ENCODE results near the gene RAC2. TPM values are rescaled to one million over a fixed set of nuclear protein-coding genes. Genes with fewer than 3 reads are reported as not detected.

Gene RAC2
- 138 and 151 TPM in 2 replicates for total RNA-seq (2014; rRNA removed; shearing (Covaris generic))

DNA sequence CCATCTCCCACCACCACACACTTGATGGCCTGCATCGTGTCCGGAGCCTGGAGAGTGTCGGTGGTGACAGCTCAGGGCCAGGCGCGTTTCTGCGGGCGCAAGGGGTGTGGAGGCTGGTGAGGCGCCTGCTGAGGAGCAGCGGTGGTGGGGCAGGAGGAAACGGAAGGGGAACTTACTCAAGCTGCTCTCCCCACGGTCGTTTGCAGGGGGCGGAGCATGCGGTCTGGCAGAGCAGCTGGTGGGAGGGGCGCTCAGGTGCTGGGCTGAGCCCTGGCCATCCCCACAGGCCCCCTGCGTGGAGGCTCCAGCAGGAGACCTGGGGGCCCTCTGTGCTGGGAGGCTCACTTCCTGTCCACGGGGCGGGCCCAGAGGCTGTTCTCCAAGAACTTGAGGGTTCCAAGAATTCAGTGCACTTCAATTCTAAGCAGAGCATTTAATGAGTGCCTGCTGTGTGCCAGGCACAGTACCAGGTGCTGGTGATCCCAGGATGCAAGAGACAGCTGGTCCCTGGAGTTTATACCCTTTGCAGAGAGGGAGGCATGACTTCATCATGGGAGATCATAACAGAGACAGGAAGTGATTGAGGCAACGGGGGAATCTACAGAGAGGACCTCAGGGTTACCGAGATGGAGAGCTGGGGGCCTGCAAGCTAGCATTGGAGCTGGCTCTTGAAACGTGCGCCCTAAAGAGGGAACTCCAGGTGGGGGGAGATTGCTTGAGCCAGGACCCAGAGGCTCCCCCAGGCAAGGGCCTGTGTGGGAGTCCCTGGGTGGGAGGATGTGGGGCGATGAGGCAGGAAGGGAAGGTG is at the start of gene RAC2:
Gene RAC2, minus strand, starts transcription at position 156 of the 808 bp plus-strand sequence. Its CDS starts 121 bp downstream, at position 35.
- peak; percentile 78 for DNase-seq (ENCODE audit: low read depth)

DNA sequence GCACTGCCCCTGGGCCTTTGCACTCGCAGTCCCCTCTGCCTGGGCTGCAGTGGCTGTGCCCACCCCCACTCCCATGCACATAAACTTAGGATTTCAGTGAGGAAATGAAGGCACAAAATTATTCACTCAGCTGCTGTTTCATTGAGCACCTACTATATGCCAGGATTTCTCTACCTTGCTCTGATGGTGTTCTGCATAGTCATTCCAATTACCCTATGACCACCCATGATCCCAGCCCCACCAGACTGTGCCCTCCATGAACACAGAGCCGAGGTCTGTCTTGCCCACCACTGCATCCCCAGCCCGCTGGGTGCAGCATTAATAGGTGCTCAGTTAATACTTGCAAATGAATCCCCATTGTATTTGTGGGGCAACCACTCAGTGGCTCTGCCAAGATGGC is 49.1 kb upstream of the RAC2 start:
- no peak for DNase-seq (ENCODE audit: low read depth)

DNA sequence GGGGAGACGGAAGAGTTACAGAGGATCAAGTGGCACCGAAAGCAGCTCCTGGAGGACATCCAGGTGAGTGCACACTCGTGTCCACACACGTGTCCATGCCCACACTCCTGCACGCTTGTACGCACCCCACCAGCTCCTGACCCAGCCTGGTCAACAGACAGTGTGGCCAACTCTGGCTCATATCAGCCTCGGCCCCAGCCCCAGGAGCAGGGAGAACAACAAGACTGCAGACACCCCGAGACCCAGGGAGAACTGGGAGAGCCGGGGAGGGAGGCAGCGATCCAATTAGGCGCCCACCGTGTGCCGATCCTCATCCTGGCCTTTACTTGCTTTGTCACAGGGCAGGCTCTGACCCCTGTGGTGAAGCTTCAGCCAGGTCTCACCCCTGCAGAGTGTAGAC is 48.6 kb upstream of the RAC2 start:
- DNase-seq (ENCODE audit: low read depth), result no peak

DNA sequence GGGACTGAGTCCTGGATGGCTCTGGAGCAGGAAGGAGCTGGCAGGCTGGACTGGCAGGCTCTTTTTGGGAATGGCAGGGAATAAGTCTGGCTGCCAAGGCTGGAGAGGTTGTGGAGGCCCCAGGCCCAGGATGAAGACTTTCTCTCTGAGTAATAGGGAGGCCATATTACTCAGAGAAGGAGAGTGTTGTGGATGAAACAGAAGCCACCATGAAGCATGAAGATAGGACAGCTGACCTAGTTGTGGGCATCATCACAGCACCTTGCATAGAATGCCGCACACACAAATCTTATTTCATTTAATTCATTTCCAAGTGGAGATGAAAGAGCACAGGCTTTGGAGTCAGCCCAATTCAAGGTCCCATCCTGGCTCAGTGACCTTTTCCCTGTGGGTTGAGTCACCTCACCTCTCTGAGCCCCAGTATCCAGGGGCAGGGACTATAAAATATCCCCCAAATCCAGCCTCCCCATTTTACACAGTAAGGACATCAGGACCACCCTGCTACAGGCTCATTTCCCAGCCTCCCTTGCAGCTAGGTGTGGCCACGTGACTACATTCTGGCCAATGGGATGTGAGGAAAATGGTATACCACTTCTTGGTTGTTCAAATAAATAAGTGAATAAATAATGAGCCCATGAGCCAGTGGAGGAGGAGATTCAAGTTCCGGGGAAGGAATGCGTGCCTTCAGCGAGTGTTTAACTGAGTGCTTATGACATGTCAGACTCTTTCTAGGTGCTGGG is 47.7 kb upstream of the RAC2 start:
- no peak for DNase-seq (ENCODE audit: low read depth)

DNA sequence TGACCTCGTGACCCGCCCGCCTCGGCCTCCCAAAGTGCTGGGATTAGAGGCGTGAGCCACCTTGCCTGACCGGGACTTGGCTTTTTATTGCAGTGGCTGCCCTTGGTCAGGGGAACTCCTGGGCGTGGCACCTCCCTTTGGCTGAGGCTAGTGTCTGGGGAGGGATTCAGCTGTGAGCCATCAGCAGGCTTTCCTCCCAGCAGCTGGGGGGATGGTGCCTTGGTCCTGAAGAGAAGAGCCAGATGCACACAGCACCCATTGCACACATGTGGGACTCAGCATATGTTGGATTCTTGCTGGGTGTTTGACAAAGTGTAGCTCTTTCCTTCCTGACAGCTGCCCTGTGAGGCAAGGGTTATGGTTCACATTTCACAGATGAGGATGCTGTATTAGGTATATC is 46.7 kb upstream of the RAC2 start:
- peak; percentile 81 for DNase-seq (ENCODE audit: low read depth)

DNA sequence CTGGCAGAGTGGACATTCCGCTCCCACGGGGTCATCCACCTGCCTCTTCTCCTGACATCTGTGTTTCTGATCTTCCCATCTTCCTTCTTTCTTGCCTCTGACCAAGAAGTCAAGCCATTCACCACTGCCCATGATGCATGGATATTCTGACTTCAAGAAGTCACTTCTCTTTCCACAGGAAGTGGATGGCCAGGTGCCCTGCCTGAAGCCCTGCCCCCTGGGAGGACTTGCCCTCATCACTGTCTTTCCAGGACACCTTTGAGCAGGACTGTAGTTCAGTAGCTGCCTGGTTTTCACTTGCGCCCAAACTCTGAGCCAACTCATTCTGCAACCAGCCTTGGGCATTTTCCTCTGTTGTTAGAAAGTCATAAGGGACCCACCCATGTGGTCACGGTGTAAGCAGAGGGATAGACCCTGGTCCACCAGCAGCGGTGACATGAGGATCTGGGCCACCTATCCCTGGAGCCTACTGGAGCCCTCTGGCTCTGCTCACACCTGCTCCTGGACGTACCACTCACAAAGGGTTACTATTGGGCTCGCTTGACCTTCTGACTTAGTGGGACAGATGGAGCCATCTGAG is 45.2 kb upstream of the RAC2 start:
- DNase-seq (ENCODE audit: low read depth), result no peak

DNA sequence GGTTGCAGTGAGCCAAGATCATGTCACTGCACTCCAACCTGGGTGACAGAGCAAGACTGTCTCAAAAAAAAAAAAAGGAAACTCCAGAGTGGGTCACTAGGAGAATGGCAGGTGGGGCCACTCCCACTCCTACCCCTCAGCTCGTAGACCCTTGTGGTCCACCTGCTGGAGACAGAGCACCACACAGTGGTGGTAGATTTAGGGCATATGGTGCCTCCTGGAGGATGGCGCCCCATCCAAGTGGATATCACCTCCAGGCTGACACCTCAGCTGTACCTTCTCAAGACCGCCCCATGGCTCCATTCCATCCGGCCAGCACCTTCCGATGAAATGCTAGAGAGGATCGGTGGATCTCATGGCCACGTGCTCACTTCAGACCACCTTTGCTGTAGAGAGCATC is 44.5 kb upstream of the RAC2 start:
- DNase-seq (ENCODE audit: low read depth), result no peak

DNA sequence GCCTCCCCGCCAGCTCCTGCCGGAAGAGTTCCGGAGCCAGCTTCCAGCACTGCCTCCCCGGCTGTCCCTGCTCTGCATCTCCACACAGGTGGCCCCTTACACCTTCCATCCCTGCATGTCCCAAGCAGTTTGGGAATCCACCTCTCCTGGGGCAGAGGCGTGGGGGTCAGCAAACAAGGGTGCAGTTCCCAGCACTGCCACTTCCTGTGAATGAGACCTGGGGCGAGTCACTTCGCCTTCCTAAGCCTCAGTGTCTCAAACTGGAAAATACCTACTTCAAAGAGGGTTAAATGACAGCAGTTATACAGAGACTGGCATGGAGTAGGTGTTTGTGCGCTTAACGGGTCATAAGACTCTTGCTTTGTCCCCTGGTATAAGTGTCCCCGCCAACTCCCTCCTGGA is 43.5 kb upstream of the RAC2 start:
- no peak for DNase-seq (ENCODE audit: low read depth)

DNA sequence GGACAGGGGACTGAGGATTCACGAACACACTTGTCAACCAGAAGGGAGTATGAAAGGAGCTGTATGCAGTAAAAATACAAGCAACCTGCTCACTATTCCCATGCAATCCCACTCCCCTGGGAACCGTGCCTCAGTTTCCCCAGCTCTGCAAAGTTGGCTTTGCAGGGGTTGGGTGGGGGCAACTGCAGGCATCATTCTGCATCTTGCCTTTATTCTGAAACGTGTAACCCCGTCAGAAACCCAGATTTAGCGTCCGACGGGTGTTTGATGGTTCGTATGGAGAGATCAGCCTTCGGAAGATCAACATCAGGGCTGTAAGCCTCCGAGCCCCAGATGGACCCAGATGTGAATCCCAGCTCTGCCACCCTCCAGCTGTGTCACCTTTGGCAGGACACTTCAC is 41.9 kb upstream of the RAC2 start:
- no peak for DNase-seq (ENCODE audit: low read depth)

DNA sequence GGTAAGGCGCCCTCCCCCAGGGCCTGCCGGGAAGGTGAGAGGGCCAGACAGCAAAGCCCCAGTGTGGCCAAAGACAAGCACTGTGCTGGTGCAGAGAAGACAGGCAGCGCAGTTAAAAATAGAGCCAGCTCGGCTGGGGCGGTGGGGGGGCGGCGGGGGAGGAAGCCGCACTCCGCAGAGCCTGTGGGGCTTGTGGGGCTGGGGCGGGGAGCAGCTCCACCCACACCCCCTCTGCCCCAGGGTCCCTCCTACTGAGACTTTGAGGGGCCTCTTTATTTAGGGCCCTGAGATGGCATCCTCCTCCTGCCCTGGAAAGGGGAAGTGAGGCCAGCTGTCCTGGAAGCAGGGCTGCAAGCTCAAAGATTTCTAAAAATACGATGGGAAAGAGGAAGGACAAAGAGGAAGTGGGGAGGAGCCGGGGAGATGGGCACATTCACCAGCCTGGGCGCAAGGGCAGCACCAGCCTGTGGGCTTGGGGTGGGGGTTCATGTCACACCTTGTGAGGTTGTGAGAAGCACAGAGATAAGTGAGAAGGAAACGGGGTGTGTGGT is 40.8 kb upstream of the RAC2 start:
- DNase-seq (ENCODE audit: low read depth), result no peak

DNA sequence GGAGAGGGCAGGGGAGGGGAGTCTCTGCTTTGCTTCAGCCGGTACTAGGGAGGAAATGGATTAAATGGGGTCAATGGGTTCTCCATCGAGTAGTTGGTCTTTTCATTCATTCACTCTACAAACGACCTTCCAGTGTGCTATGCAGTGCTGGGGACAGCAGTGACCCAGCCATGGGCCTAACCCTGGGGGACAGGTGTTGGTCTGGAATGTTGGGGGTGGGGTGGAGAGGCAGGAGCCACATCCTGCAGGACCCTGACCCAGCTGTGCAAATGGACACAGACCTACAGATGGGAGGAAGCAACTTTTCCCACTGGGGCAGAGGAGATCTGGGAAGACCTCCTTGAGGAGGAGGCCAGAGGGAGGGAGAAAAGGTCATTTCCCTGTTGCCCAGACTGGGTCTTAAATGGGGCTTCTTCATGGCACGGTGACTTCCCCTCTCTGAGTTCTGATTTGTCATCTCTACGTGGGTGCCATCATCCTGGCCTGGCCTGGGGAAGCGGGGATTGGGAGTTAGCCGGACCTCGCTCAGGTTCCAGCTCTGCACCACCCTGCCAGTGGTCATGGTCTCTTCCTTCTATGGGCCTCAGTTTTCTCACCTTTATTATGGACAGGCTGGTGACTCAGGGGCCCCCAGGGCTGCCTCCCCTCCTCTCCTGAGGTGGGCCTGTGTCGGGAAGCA is 40.2 kb upstream of the RAC2 start:
- no peak for DNase-seq (ENCODE audit: low read depth)

DNA sequence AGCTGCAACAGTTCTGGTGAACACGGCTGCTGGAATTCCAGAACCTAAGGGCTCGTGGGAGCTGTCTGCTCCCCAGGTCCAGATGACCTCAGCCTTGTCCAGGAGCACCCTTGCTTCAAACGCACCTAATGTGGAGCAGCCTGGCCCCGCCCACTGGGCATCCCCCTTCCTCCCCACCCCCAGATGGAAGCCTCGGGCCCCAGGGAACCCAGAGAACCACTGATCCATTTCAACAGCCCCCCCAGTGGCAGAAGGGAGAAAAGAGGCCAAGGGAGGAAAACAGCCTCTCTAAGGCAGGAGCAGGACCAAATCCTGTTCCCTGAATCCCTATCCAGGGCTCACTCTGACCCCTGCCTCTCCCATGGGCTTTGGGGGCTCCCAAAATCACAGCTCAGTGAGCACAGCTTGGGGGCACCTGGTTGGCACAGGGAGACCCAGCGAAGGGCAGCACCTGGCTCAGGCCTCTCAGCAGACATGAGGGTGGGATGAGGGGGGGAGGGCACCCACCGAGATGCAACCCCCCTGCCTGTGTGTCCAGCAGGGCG is 39.4 kb upstream of the RAC2 start:
- DNase-seq (ENCODE audit: low read depth), result no peak

DNA sequence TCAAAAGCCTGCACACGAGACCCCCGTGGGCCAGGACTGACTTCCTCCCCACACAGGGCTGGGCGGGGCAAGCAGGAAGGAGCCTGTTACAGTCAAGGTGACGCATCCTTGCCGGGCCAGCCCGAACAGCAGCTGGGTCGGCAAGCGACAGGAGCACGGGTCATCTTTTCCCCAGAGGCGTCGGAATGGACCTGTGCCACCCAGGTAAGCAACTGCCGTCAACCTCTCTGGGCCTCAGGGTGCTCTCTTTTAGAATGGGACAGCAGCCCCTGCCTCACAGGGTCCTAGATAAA is 38.3 kb upstream of the RAC2 start, which contains the start of gene CYTH4:
Gene CYTH4, plus strand, starts transcription at position 124 of the 293 bp plus-strand sequence. Its CDS starts 62 bp downstream, at position 186.
- DNase-seq (ENCODE audit: low read depth), result no peak

DNA sequence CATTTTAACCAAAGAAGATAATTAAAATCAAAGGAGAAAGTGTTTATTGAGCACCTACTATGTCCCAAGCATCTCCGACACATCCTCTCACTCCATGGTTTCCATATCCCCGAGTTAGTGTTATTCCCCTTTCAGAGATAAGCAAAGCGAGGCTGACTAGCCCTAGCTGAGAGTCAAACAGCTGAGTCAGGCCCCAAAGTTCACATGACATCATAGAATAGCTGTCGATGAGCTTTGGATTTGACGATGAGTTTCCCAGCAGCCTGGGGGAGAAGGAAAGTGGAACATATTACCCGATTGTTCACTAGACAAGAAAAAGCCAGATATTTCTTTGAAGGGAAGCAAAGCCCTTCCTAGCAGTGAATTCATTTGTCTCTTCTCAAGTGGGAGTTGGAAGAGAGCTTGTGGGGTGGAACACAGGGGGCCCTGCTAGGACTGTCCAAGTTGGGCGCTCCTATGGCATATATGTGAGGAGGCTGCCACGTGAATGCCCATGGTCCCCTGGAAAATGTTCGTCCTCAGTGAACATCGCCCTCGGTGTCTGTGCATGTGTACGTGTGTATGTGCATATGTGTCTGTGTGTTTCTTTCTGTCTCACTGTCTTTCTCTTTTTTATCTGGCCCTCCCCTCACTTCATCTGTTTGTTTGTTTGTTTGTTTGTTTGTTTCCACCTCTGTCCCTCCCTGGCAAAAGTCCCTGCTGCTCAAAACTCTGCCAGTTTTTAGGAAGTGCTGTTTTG is 37.7 kb upstream of the RAC2 start:
- DNase-seq (ENCODE audit: low read depth), result no peak

DNA sequence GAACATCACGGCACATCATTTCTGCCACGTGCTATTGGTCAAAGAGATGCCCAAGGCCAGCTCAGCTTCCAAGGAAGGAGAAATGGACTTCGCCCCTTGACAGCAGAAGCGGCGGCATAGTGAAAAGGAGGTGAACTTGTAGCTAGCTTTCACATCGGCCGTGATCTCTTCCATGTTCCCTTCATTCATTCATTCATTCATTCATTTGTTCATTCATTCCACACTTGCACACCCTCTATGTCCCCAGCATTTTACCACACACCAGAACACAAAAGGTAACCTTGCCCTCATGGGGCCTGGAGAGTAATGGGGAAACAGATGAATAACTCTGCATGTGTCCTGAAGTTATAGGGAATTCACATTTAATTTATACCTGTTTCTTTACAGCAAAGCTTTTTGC is 37.1 kb upstream of the RAC2 start:
- no peak for DNase-seq (ENCODE audit: low read depth)

DNA sequence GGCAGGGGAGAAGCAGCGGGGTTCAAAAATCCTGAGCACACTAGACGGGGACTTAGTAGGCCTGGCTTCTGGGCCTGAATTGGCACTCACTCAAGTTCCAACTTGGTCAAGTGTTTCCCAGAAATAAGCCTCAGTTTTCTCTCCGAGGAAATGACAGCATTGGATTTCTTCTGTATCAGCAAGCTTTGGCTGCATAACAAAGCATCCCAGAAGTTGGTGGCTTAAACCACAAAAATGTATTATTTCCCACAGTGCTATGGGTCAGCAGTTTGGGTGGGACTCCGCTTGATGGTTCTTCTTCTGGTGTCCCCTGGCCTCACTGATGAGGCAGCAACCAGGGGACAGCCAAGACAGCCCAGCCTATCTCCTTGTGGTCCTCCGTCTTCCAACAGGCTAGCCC is 36.6 kb upstream of the RAC2 start:
- DNase-seq (ENCODE audit: low read depth), result no peak

DNA sequence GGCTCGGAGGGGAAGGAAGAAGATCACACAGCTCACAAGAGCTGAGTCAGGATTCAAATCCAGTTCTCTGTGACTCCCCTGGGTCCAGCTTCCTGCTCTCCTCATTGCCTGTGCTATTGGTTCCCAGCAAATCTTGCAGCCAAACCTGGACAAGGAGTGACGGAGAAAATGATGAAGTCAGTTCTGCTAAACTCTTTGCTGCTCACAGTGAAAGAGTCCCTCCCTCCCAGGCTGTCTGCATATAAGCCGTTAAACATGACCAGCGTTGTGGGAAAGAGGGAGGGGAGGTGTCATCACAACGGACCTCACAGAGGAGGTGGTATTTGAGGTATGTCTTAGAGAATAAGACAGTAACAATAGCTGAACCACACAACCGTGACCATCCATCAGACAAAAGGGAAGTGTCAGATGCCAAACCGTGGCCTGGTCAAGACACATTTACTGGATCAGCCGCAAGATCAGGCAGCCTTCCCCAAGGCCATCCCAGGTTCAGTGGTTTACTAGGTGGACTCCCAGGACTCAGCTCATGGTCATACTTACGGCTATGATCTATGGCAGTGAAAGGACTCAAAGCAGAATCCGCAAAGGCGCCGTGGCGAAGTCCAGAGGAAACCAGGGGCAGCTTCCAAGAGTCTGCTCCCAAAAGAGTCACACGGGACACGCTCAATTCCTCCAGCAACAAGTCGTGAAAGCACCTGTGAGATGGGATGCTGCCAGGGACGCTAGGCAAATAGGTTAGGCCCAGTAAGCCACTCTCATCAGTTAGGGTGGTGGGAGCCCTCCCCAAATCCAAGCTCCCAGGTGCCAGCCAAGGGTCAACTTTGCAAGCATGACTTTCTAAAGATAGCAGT is 35.5 kb upstream of the RAC2 start:
- DNase-seq (ENCODE audit: low read depth), result peak; percentile 46

DNA sequence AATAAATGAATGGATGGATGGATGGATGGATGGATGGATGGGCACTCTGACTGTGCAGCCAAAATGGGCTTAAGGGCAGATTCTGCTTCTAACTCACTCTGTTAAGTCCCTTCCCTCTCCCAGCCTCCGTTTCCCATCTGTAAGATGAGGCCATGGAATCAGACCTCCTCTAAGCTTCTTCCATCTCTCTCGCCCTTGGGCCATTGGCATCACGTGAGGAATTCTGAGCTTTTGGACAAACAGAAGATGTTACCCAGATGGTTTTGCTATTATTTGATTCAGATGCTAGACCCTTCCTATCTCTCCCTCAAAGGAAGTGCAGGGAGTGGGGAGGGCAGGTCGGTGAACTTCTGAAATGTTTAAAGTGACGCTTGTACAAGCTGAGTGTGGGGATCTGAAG is 34.2 kb upstream of the RAC2 start:
- DNase-seq (ENCODE audit: low read depth), result peak; percentile 66

DNA sequence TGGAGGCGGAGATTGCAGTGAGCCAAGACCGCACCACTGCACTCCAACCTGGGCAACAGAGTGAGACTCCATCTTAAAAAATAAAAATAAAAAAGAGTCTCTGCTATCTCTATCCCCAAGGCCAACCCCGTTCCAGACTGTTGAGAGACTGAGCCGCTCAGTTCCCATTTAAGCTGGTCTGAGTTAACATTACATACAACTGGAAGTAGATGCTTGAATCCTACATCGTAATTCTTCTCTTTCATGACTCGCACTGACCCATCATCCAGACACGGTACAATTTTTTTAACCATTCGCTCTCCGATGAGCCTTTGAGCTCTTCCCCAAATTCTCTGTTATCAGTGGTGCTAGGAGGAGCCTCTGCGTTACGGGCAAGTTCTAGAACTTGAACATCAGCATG is 33.3 kb upstream of the RAC2 start:
- DNase-seq (ENCODE audit: low read depth), result no peak

DNA sequence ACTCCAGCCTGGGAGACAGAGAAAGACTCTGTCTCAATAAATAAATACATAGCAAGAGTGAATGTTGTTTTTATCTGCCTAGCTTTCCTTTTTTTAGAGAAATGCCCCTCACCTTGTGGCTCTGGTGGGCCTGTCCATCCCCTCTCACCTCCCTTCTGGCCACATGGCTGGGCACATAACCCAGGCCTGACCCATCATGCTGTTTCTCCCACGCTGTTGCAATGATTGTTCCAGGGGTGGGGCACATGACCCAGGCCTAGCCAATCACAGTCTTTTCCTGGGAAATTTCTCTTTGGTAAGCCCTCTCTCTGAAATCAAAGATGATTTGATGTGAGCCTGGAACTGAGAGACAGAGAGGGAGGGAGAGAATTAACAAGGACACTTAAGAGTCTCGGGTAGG is 32.7 kb upstream of the RAC2 start:
- no peak for DNase-seq (ENCODE audit: low read depth)
